Measurements from ENCODE around the gene HRH3. TPM values are rescaled to one million over a fixed set of nuclear protein-coding genes. Genes with fewer than 3 reads are reported as not detected.

Gene HRH3
- total RNA-seq, 2 donors from 2014 or later, result 0.44 TPM; not detected in 1

DNA sequence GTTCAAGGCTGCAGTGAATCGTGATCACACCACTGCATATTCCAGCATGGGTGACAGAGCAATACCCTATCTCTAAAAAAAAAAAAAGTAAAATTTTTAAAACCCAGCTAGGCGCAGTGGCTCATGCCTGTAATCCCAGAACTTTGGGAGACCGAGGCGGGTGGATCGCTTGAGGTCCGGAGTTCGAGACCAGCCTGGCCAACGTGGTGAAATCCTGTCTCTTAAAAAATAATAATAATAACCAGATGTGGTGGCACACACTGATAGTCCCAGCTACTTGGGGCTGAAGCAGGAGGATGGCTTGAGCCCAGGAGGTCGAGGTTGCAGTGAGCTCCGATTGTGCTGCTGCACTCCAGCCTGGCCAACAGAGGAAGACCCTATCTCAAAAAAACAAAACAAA is 23.8 kb downstream of the HRH3 start:
- no peak overlapping the region for H3K4me3 Mint-ChIP-seq
- Histone ChIP-seq H3K27me3 (ENCODE audit: control insufficient read depth, insufficient read depth, low read length, poor library complexity, severe bottlenecking) (no peaks in the 10 kb centered on the region), H3K27ac (ENCODE audit: low read depth, low read length) (no peak overlapping the region), H3K9ac (ENCODE audit: extremely low read depth, low read length, poor library complexity, severe bottlenecking) (no peak overlapping the region), H3K9me3 (ENCODE audit: control insufficient read depth, low read length) (no peaks in the 10 kb centered on the region), H3K4me1 (ENCODE audit: control insufficient read depth, insufficient read depth, low read length) (no peaks in the 10 kb centered on the region), H3K36me3 (ENCODE audit: control insufficient read depth, insufficient read depth, low read length) (peaks cover 48% of the 10 kb centered on the region), H3K4me3 (ENCODE audit: low read length) (no peak overlapping the region)
- no peaks in the 10 kb centered on the region for H3K4me1 Mint-ChIP-seq
- H3K27ac Mint-ChIP-seq, result no peak overlapping the region
- WGBS, 2 experiments (ENCODE audit: insufficient coverage in 1 of 2, insufficient read length in 1 of 2), result 91 to 100% methylated on average over 6 to 10 of the region's 10 CpGs
- H3K36me3 Mint-ChIP-seq (ENCODE audit: low read depth), result peaks cover 40% of the 10 kb centered on the region
- no peaks in the 10 kb centered on the region for H3K9me3 Mint-ChIP-seq
- TF ChIP-seq, protein P1, sequence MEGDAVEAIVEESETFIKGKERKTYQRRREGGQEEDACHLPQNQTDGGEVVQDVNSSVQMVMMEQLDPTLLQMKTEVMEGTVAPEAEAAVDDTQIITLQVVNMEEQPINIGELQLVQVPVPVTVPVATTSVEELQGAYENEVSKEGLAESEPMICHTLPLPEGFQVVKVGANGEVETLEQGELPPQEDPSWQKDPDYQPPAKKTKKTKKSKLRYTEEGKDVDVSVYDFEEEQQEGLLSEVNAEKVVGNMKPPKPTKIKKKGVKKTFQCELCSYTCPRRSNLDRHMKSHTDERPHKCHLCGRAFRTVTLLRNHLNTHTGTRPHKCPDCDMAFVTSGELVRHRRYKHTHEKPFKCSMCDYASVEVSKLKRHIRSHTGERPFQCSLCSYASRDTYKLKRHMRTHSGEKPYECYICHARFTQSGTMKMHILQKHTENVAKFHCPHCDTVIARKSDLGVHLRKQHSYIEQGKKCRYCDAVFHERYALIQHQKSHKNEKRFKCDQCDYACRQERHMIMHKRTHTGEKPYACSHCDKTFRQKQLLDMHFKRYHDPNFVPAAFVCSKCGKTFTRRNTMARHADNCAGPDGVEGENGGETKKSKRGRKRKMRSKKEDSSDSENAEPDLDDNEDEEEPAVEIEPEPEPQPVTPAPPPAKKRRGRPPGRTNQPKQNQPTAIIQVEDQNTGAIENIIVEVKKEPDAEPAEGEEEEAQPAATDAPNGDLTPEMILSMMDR (conservative IDR thresholded peaks at IDR 0.05), result no peak
- H3K27me3 Mint-ChIP-seq (ENCODE audit: insufficient read depth), result no peaks in the 10 kb centered on the region
- DNase-seq, result no peak

DNA sequence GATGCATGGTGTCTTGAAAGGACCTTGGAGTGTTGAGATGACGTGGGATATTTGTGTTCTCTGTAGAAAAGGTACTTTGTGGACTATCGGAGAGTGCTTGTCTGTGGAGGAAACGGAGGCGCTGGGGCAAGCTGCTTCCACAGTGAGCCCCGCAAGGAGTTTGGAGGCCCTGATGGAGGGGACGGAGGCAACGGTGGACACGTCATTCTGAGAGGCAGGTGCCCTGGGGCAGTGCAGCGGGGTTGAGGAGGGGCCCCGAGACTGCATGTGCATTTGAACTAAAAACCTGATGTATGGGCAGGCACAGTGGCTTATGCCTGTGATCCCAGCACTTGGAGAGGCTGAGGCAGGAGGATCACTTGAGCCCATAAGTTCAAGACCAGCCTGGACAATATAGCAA is 24.3 kb downstream of the HRH3 start:
- no peaks in the 10 kb centered on the region for H3K4me1 ChIP-seq (ENCODE audit: control insufficient read depth, insufficient read depth, low read length)
- no peaks in the 10 kb centered on the region for H3K27me3 Mint-ChIP-seq (ENCODE audit: insufficient read depth)
- 96 to 97% methylated on average over 8 to 10 of the region's 10 CpGs for WGBS, 2 experiments (ENCODE audit: insufficient coverage in 1 of 2, insufficient read length in 1 of 2)
- TF ChIP-seq, protein P1 (conservative IDR thresholded peaks at IDR 0.05), result no peak
- H3K27ac Mint-ChIP-seq, result no peak overlapping the region
- H3K4me3 Mint-ChIP-seq, result no peak overlapping the region
- H3K27me3 ChIP-seq (ENCODE audit: control insufficient read depth, insufficient read depth, low read length, poor library complexity, severe bottlenecking), result no peaks in the 10 kb centered on the region
- H3K9ac ChIP-seq (ENCODE audit: extremely low read depth, low read length, poor library complexity, severe bottlenecking), result no peak overlapping the region
- H3K9me3 ChIP-seq (ENCODE audit: control insufficient read depth, low read length), result no peaks in the 10 kb centered on the region
- H3K36me3 ChIP-seq (ENCODE audit: control insufficient read depth, insufficient read depth, low read length), result peaks cover 46% of the 10 kb centered on the region
- no peaks in the 10 kb centered on the region for H3K4me1 Mint-ChIP-seq
- H3K36me3 Mint-ChIP-seq (ENCODE audit: low read depth), result peaks cover 35% of the 10 kb centered on the region
- no peak overlapping the region for H3K4me3 ChIP-seq (ENCODE audit: low read length)
- H3K27ac ChIP-seq (ENCODE audit: low read depth, low read length), result no peak overlapping the region
- DNase-seq, result no peak
- H3K9me3 Mint-ChIP-seq, result no peaks in the 10 kb centered on the region

GRCh38 chr20:62195075-62195405 is 25.0 kb downstream of the HRH3 start:
- H3K4me1 ChIP-seq (ENCODE audit: control insufficient read depth, insufficient read depth, low read length), result no peaks in the 10 kb centered on the region
- no peaks in the 10 kb centered on the region for H3K27me3 Mint-ChIP-seq (ENCODE audit: insufficient read depth)
- H3K9me3 Mint-ChIP-seq, result no peaks in the 10 kb centered on the region
- 82 to 90% methylated on average over 6 to 8 of the region's 8 CpGs for WGBS, 2 experiments (ENCODE audit: insufficient coverage in 1 of 2, insufficient read length in 1 of 2)
- no peak overlapping the region for H3K4me3 ChIP-seq (ENCODE audit: low read length)
- H3K36me3 Mint-ChIP-seq (ENCODE audit: low read depth), result peaks cover 30% of the 10 kb centered on the region
- no peaks in the 10 kb centered on the region for H3K9me3 ChIP-seq (ENCODE audit: control insufficient read depth, low read length)
- peaks cover 42% of the 10 kb centered on the region for H3K36me3 ChIP-seq (ENCODE audit: control insufficient read depth, insufficient read depth, low read length)
- H3K27ac Mint-ChIP-seq, result no peak overlapping the region
- no peak overlapping the region for H3K27ac ChIP-seq (ENCODE audit: low read depth, low read length)
- H3K4me1 Mint-ChIP-seq, result no peaks in the 10 kb centered on the region
- H3K9ac ChIP-seq (ENCODE audit: extremely low read depth, low read length, poor library complexity, severe bottlenecking), result no peak overlapping the region
- no peaks in the 10 kb centered on the region for H3K27me3 ChIP-seq (ENCODE audit: control insufficient read depth, insufficient read depth, low read length, poor library complexity, severe bottlenecking)
- DNase-seq, result no peak
- TF ChIP-seq, protein P1 (conservative IDR thresholded peaks at IDR 0.05), result no peak
- H3K4me3 Mint-ChIP-seq, result no peak overlapping the region
